Adrenal gland (tissue), 5 donors: Measurements from ENCODE around the gene ZNF578.

ENCODE experiments used
- POLR2A ChIP-seq, 2 donors: fragments of 450-650 bp; IDR thresholded peaks; one replicate each; pipeline ENCODE4 v1.6.1; 2017; ENCODE audit warnings: antibody characterized with exemption in 2 of 2, mild to moderate bottlenecking in 2 of 2, moderate library complexity in 1 of 2
- TF ChIP-seq, protein P1 (sequence below), 6 experiments: fragments of 450-650 bp in 4 of 6; fragments of 200-600 bp in 2 of 6; sonication (generic) in 1 of 6; IDR thresholded peaks; 1 replicate in 5 of 6; 2 replicates in 1 of 6; pipeline versions ENCODE4 v1.5.1 to v1.8.0; 2016 to 2021; ENCODE audit warnings: antibody characterized with exemption in 6 of 6, mild to moderate bottlenecking in 2 of 6, moderate library complexity in 1 of 6
- donor health status: DM: no; HTN: no; CAD: no.

DNA sequence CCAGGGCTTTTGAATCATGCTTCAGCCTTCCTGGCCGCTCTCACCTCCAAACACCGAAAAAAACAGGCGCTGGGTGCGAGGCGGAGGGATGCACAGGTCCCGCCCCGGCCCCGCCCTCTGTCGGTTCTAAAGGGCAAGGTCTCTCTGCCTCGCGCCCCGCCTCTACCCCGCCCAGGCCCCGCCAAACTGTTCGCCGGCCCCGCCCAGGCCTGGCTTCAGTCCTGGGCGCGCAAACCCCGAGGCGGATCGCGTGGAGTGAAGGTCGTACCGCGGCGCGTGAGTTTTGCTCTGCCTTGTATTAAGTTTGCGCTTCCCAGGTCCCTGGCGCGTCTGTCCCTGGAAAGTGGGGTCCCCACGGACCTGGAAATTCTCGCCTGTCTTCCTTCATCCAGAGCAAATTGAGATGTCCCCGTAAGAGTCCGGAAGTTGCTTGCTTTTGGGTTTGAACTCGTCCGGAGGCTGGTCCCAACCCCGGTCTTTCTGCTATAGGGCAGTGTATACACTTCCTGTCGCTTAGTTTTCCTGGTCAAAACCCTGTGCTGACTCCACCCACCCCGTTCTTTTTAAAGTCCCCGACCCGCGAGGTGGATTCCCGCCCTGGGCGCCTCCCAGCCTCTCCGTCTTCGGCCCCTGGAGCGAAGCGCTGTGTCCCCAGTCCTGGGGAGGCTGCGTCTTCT is 82.6 kb downstream of the ZNF578 start:
- TF ChIP-seq, protein P1, sequence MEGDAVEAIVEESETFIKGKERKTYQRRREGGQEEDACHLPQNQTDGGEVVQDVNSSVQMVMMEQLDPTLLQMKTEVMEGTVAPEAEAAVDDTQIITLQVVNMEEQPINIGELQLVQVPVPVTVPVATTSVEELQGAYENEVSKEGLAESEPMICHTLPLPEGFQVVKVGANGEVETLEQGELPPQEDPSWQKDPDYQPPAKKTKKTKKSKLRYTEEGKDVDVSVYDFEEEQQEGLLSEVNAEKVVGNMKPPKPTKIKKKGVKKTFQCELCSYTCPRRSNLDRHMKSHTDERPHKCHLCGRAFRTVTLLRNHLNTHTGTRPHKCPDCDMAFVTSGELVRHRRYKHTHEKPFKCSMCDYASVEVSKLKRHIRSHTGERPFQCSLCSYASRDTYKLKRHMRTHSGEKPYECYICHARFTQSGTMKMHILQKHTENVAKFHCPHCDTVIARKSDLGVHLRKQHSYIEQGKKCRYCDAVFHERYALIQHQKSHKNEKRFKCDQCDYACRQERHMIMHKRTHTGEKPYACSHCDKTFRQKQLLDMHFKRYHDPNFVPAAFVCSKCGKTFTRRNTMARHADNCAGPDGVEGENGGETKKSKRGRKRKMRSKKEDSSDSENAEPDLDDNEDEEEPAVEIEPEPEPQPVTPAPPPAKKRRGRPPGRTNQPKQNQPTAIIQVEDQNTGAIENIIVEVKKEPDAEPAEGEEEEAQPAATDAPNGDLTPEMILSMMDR (IDR thresholded peaks at IDR 0.05): peak in 1 of 6 experiments; percentile 22
- peak in 1 of 2 donors; percentile 18 for TF ChIP-seq POLR2A (IDR thresholded peaks at IDR 0.05)
